OCI-LY3 (cell line): ENCODE data around the gene DOHH.

Experiments used
- H2AFZ ChIP-seq: fragments of 200-600, 300-600 bp; shearing (Covaris generic); 2 replicates; pipeline ENCODE4 v1.6.0; 2014; ENCODE audit warnings: antibody characterized with exemption, low read depth, low read length
- H3K27ac ChIP-seq: fragments of 200-600, 300-600 bp; sonication (generic); 2 replicates; pipeline ENCODE4 v1.5.1; 2014; ENCODE audit warnings: mild to moderate bottlenecking, low read length, moderate library complexity, mixed read lengths
- H3K27me3 ChIP-seq: fragments of 200-600, 300-600 bp; sonication (generic); 2 replicates; pipeline ENCODE4 v1.6.1; 2014; ENCODE audit warnings: low read depth, low read length, mixed read lengths
- H3K36me3 ChIP-seq: fragments of 200-600, 300-600 bp; sonication (generic); replicated peaks from 2 replicates; pipeline ENCODE3; 2014; ENCODE audit warnings: low read depth, low read length, mixed read lengths
- H3K4me1 ChIP-seq: fragments of 300-600, 200-600 bp; sonication (generic); 2 replicates; pipeline ENCODE4 v1.6.1; 2014; ENCODE audit warnings: low read length, mixed read lengths
- H3K4me2 ChIP-seq: fragments of 200-600, 300-600 bp; sonication (generic); 2 replicates; pipeline ENCODE4 v1.6.1; 2014; ENCODE audit warnings: low read length, mixed read lengths
- H3K4me3 ChIP-seq: fragments of 300-600, 200-600 bp; sonication (generic); 2 replicates; pipeline ENCODE4 v1.5.1; 2014; ENCODE audit warnings: antibody characterized with exemption, mild to moderate bottlenecking, low read length, moderate library complexity
- H3K79me2 ChIP-seq: fragments of 300-600, 200-600 bp; shearing (Covaris generic); 2 replicates; pipeline ENCODE4 v1.6.1; 2014; ENCODE audit warnings: mild to moderate bottlenecking, low read length, mixed read lengths
- H3K9ac ChIP-seq: fragments of 300-600, 200-600 bp; shearing (Covaris generic); 2 replicates; pipeline ENCODE4 v1.6.0; 2014; ENCODE audit warnings: mild to moderate bottlenecking, low read length, moderate library complexity
- H3K9me3 ChIP-seq: fragments of 200-600, 300-600 bp; shearing (Covaris generic); 2 replicates; pipeline ENCODE4 v1.6.1; 2014; ENCODE audit warnings: low read length, mixed read lengths; ENCODE audit not compliant: insufficient read depth
- H4K20me1 ChIP-seq: fragments of 200-600, 300-600 bp; sonication (generic); 2 replicates; pipeline ENCODE4 v1.6.1; 2016; ENCODE audit warnings: low read length, mixed read lengths; ENCODE audit not compliant: insufficient read depth
- EZH2phosphoT487 ChIP-seq: fragments of 200-600 bp; shearing (Covaris generic); IDR thresholded peaks from 2 replicates; pipeline ENCODE4 v1.6.1; 2018; ENCODE audit warnings: antibody characterized with exemption, mixed run types, low read depth
- TF ChIP-seq, protein P1 (sequence below): fragments of 200-600, 300-600 bp; sonication (generic); IDR thresholded peaks from 2 replicates; pipeline ENCODE4 v1.5.1; 2014; ENCODE audit warnings: antibody characterized with exemption, low read length, low read depth

DOHH gene, protein sequence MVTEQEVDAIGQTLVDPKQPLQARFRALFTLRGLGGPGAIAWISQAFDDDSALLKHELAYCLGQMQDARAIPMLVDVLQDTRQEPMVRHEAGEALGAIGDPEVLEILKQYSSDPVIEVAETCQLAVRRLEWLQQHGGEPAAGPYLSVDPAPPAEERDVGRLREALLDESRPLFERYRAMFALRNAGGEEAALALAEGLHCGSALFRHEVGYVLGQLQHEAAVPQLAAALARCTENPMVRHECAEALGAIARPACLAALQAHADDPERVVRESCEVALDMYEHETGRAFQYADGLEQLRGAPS

DNA sequence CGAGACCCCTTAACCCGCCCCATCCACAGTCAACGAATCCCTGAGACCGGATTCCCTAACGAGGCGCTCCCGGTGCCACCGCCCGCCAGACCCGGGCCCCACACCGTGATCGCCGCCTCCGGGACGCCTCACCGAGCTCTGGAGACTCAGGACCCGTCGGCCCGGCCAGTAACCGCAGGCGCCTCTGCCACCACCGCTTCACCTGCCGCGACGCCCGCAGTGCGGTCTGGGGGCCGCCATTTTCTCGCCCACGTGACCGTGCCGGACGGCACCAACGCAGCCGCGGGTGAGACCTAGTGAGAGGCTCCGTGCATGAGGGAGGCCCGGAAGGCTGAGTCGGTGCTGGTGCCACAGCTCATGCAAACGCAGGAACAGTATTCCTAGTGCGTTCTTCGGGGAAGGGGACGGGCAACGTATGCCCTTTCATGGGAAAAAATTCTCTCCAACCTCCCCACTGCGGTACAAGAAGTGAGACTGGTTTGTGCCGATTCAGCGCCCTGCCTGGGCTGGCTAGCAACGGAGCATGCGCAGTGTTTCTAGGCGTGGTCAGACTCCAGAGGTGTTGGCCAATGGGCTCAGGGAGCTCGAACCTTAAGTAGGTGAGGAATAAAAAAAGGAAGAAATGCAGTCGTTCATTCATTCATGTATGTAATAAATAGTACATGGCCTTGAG, at the start of gene DOHH:
Gene DOHH (minus strand): TSS at position 246 of the 673 bp plus-strand sequence. CDS start 3,860 bp downstream, outside the sequence.
- peak within 1 kb of the TSS; percentile 92 for H3K4me2 ChIP-seq
- H3K9ac ChIP-seq = peak within 1 kb of the TSS; percentile 79
- H3K27ac ChIP-seq = peak within 1 kb of the TSS; percentile 70
- peaks cover 40% of the 10 kb centered on the region for H3K79me2 ChIP-seq
- H2AFZ ChIP-seq = peak within 1 kb of the TSS; percentile 97
- no peak for TF ChIP-seq EZH2phosphoT487
- TF ChIP-seq, protein P1, sequence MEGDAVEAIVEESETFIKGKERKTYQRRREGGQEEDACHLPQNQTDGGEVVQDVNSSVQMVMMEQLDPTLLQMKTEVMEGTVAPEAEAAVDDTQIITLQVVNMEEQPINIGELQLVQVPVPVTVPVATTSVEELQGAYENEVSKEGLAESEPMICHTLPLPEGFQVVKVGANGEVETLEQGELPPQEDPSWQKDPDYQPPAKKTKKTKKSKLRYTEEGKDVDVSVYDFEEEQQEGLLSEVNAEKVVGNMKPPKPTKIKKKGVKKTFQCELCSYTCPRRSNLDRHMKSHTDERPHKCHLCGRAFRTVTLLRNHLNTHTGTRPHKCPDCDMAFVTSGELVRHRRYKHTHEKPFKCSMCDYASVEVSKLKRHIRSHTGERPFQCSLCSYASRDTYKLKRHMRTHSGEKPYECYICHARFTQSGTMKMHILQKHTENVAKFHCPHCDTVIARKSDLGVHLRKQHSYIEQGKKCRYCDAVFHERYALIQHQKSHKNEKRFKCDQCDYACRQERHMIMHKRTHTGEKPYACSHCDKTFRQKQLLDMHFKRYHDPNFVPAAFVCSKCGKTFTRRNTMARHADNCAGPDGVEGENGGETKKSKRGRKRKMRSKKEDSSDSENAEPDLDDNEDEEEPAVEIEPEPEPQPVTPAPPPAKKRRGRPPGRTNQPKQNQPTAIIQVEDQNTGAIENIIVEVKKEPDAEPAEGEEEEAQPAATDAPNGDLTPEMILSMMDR = no peak
- H3K4me3 ChIP-seq = peak within 1 kb of the TSS; percentile 90
- H4K20me1 ChIP-seq = no peaks in the 10 kb centered on the region
- H3K9me3 ChIP-seq = no peaks in the 10 kb centered on the region
- H3K4me1 ChIP-seq = peaks cover 17% of the 10 kb centered on the region
- H3K36me3 ChIP-seq = peaks cover 18% of the 10 kb centered on the region
- no peaks in the 10 kb centered on the region for H3K27me3 ChIP-seq

DNA sequence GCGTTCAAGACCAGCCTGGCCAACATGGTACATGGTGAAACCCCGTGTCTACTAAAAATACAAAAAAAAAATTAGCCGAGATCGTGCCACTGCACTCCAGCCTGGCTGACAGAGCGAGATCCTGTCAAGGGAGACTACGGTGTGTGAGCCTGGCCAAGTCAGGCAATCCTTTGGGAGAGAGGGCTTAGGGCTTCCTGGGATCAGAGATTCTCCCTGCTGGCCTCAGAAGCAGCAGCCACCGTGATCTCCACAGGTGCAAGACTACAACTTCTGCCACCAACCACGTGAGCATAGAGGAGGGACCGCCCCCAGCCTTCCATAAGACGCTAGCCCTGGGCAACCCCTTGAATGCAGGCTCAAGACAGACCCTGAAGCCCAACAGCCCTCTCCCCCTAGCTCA, 49.3 kb upstream of the DOHH start:
- Histone ChIP-seq H3K4me3 (no peak overlapping the region), H4K20me1 (peaks cover 12% of the 10 kb centered on the region), H2AFZ (no peak overlapping the region), H3K27ac (no peak overlapping the region), H3K9ac (no peak overlapping the region), H3K9me3 (no peaks in the 10 kb centered on the region), H3K4me2 (no peak overlapping the region), H3K4me1 (peaks cover 24% of the 10 kb centered on the region), H3K36me3 (peaks cover 36% of the 10 kb centered on the region), H3K79me2 (peaks cover 45% of the 10 kb centered on the region), H3K27me3 (no peaks in the 10 kb centered on the region)
- TF ChIP-seq EZH2phosphoT487 = no peak
- TF ChIP-seq, protein P1 = no peak

DNA sequence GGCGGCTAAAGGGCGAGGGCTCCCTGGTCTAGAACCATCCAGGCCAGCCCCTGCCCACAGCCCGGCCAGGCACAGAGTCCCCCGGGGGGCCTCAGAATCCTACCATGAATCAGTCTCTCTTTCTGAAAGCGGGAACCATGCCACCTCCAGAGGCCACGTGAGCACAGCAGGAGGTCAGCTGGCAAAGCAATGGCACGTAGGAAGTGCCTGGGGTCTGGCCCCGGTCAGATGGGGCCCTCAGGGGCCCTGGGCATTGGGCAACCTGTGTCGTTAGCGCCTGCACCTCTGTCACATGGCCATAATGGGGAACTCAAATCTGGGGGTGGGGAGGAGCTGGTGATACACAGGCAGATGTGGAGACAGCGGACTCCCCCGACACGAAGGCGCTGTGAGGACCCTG, 48.1 kb upstream of the DOHH start:
- TF ChIP-seq, protein P1 = no peak
- TF ChIP-seq EZH2phosphoT487 = no peak
- H3K4me2 ChIP-seq = no peak overlapping the region
- H3K9me3 ChIP-seq = no peaks in the 10 kb centered on the region
- H3K4me1 ChIP-seq = peaks cover 12% of the 10 kb centered on the region
- H3K4me3 ChIP-seq = no peak overlapping the region
- peaks cover 41% of the 10 kb centered on the region for H3K36me3 ChIP-seq
- peaks cover 33% of the 10 kb centered on the region for H3K79me2 ChIP-seq
- H3K9ac ChIP-seq = no peak overlapping the region
- H3K27me3 ChIP-seq = no peaks in the 10 kb centered on the region
- H2AFZ ChIP-seq = no peak overlapping the region
- H4K20me1 ChIP-seq = peaks cover 12% of the 10 kb centered on the region
- H3K27ac ChIP-seq = no peak overlapping the region

DNA sequence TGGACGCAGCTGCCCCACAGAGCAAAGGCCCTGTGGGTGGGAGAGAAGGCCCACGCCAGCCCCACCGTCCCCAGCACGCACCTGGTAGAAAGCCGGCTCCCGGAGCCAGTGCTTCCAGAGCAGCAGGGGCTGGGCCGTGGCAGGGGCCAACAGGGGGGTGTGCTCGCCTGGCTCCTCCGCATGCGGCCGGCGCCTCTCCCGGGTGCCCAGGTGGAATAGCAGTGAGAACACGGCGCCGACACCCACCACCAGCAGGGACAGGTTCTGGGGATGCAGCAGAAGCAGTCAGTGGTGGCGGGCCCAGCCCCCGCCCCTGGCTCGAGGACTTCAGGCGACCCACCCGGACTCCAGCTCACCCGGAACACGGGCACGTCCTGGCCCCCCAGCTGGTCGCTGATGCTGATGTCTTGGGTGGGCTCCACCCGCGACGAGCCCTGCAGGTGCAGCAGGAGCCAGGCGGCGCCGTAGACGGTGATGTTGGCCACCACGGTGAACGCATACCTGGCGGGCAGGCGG, 47.4 kb upstream of the DOHH start:
- Histone ChIP-seq H4K20me1 (peaks cover 12% of the 10 kb centered on the region), H3K4me1 (peaks cover 5% of the 10 kb centered on the region), H3K79me2 (peaks cover 28% of the 10 kb centered on the region), H3K9me3 (no peaks in the 10 kb centered on the region), H3K27ac (no peak overlapping the region), H3K36me3 (peaks cover 44% of the 10 kb centered on the region), H2AFZ (no peak overlapping the region), H3K4me3 (no peak overlapping the region), H3K9ac (no peak overlapping the region), H3K27me3 (no peaks in the 10 kb centered on the region), H3K4me2 (no peak overlapping the region)
- TF ChIP-seq EZH2phosphoT487 = no peak
- TF ChIP-seq, protein P1 = no peak
